ENCODE data around the gene ESAM.

ESAM gene

DNA sequence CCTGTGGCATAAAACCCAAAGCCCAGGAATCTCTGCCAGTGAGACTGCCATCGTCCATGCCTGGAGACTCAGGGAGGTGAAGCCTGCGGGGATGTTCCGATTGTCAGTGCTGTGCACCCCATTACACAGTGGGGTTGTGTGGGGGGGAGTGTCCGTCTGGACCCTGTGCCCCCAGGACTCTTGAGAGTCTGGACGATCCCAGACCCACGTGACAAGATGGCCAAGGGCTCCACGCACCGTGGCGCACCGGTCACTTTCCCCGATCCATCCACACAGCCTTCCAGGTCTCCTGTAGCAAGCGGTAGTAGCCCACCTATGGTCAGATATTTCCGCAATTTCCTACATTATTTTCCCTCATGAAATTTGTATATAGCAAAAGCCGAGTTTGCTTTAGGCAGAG, 43.3 kb downstream of the ESAM start:
- peaks cover 33% of the 10 kb centered on the region for H3K27me3 ChIP-seq (replicated peaks)
- no peak for DNase-seq
- in situ Hi-C loops (cut with HindIII; ENCODE audit: low pct_ligation_motif_present, low sequenced_read_pairs): no loop called here
- H3K4me3 ChIP-seq (ENCODE audit: low read depth, low read length): no peak overlapping the region
- H3K27ac ChIP-seq: no peak overlapping the region
- TF ChIP-seq, protein P1, sequence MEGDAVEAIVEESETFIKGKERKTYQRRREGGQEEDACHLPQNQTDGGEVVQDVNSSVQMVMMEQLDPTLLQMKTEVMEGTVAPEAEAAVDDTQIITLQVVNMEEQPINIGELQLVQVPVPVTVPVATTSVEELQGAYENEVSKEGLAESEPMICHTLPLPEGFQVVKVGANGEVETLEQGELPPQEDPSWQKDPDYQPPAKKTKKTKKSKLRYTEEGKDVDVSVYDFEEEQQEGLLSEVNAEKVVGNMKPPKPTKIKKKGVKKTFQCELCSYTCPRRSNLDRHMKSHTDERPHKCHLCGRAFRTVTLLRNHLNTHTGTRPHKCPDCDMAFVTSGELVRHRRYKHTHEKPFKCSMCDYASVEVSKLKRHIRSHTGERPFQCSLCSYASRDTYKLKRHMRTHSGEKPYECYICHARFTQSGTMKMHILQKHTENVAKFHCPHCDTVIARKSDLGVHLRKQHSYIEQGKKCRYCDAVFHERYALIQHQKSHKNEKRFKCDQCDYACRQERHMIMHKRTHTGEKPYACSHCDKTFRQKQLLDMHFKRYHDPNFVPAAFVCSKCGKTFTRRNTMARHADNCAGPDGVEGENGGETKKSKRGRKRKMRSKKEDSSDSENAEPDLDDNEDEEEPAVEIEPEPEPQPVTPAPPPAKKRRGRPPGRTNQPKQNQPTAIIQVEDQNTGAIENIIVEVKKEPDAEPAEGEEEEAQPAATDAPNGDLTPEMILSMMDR (IDR thresholded peaks at IDR 0.05; ENCODE audit: low read depth, low read length, missing control alignments): no peak
- no peaks in the 10 kb centered on the region for H3K36me3 ChIP-seq (replicated peaks)

DNA sequence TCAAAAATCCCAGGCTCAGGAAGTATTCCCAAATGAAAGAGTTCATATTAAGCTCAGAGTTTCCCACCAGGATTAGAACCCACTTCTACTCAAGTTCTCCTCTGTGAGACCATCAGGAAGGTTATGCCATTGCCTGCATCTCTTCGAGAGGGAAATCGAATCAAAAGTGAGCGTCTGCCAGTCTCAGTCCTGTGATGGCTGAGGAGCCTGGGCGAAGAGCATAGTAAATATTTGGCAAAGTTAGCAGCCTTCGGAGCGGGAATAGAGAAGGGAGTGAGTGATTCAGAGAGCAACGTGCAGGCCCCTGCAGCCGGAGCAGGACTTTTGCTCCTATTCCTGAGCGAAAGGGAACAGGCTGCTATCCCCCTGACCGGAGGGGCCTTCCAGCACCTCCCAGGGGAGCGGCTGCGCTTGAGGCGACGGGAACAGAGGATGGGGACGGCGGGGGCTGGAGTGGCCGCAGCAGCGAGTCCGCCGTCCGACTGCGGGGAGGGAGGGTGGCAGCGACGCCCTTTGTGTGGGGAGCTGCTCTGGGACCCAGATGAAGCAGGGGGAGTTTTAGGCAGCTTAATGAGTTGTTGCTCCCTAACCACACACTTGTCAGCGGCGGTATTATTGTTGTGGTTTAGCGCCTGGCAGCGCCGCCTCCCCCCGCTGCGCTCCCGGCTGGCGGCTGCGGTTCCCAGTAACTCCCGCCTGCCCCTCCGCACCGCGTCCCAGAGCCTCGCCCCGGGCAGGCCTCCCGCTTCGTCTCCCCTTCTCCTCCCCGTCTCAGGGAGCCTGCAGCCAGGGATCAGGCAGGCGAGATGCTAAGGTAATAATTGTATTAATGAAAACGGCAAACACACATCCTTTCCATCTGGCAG, 44.1 kb downstream of the ESAM start:
- H3K4me3 ChIP-seq (ENCODE audit: low read depth, low read length): peak overlapping the region; percentile 54
- DNase-seq: no peak
- in situ Hi-C loops (cut with HindIII; ENCODE audit: low pct_ligation_motif_present, low sequenced_read_pairs): no loop called here
- TF ChIP-seq, protein P1 (IDR thresholded peaks at IDR 0.05; ENCODE audit: low read depth, low read length, missing control alignments): no peak
- H3K27ac ChIP-seq: no peak overlapping the region
- H3K27me3 ChIP-seq (replicated peaks): peaks cover 33% of the 10 kb centered on the region
- H3K36me3 ChIP-seq (replicated peaks): no peaks in the 10 kb centered on the region

DNA sequence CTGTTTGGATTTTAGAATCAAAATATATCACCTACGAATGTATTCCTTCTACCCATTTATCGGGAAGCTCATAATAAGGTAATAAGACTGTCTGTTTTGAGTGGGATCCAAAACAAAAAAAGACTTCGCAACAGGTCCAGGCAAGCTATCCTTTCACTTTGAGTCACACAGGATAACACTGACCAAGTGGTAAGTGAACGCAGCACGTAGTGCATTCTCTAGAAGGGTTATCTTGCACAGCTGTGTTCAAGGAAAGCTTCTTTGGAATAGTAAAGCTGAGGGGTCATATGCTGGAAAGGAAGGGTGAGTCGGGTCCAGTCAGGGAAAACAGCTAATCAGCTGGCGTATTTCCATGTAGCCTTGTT, 44.7 kb downstream of the ESAM start:
- TF ChIP-seq, protein P1 (IDR thresholded peaks at IDR 0.05; ENCODE audit: low read depth, low read length, missing control alignments): no peak
- Histone ChIP-seq H3K36me3 (replicated peaks) (no peaks in the 10 kb centered on the region), H3K27ac (no peak overlapping the region), H3K4me3 (ENCODE audit: low read depth, low read length) (no peak overlapping the region), H3K27me3 (replicated peaks) (peaks cover 32% of the 10 kb centered on the region)
- in situ Hi-C loops (cut with HindIII; ENCODE audit: low pct_ligation_motif_present, low sequenced_read_pairs): no loop called here
- peak; percentile 15 for DNase-seq

DNA sequence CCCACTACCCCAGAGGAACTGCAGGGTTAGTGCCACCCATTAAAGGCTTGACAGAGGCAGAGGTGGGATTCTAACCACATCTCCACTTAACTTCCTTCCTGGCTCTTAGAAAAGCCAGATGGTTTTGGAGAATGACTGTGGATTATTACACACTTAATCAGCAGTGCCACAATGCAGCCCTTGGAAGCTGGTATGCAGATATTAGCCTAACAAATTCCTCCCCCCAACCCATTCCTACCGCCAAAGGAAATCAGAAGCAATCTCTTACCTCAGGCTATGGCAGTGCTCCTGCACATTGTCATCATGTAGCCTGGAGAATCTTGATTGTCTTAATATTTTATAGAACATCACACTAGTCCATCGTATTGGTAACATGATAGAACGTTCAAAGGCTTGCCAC, 45.5 kb downstream of the ESAM start:
- DNase-seq: no peak
- Histone ChIP-seq H3K4me3 (ENCODE audit: low read depth, low read length) (no peak overlapping the region), H3K36me3 (replicated peaks) (no peaks in the 10 kb centered on the region), H3K27me3 (replicated peaks) (peaks cover 24% of the 10 kb centered on the region), H3K27ac (no peak overlapping the region)
- TF ChIP-seq, protein P1 (IDR thresholded peaks at IDR 0.05; ENCODE audit: low read depth, low read length, missing control alignments): no peak
- in situ Hi-C loops (cut with HindIII; ENCODE audit: low pct_ligation_motif_present, low sequenced_read_pairs): no loop called here

DNA sequence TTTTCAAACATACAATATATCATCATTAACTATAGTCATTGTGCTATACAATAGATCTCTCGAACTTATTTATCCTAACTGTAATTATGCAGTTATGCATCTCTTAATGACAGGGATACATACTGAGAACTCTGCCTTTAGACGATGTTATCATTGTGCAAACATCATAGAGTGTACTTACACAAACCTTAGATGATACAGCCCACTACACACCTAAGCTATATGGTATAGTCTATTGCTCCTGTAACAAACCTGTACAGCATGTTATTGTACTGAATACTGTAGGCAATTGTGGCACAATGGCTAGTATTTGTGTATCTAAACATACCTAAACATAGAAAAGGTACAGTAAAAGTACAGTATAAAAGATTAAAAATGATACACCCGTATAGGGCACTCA, 49.7 kb downstream of the ESAM start:
- Histone ChIP-seq H3K27ac (no peak overlapping the region), H3K27me3 (replicated peaks) (no peaks in the 10 kb centered on the region), H3K36me3 (replicated peaks) (no peaks in the 10 kb centered on the region), H3K4me3 (ENCODE audit: low read depth, low read length) (no peak overlapping the region)
- in situ Hi-C loops (cut with HindIII; ENCODE audit: low pct_ligation_motif_present, low sequenced_read_pairs): no loop called here
- TF ChIP-seq, protein P1 (IDR thresholded peaks at IDR 0.05; ENCODE audit: low read depth, low read length, missing control alignments): no peak
- no peak for DNase-seq

DNA sequence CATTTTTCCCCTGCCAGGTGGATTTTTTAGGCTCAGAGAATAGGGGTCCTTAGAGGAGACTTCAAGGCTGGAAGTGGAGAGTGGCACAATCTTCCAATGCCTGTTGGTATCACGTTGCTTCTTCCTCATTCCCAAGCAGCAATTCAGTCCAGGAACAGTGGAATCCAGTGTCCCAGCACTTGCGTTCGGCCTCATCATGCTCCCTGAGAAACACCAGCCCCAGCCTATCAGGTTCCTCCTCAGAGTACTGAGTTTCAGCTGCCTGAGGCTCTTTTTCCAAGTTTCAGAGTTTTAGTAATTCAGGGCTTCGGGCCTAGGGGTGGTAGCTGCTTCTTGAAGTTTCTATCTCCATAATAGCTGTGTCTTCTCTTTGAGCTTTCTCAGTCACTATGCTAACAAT, 54.3 kb downstream of the ESAM start:
- no peak for DNase-seq
- Histone ChIP-seq H3K27me3 (replicated peaks) (no peaks in the 10 kb centered on the region), H3K27ac (no peak overlapping the region), H3K36me3 (replicated peaks) (no peaks in the 10 kb centered on the region), H3K4me3 (ENCODE audit: low read depth, low read length) (no peak overlapping the region)
- in situ Hi-C loops (cut with HindIII; ENCODE audit: low pct_ligation_motif_present, low sequenced_read_pairs): no loop called here
- TF ChIP-seq, protein P1 (IDR thresholded peaks at IDR 0.05; ENCODE audit: low read depth, low read length, missing control alignments): no peak

Measured in brain microvascular endothelial cell (primary cell).